Measurements from ENCODE around the gene MLX. TPM values are rescaled to one million over a fixed set of nuclear protein-coding genes. Genes with fewer than 3 reads are reported as not detected.
A peak's percentile ranks its signal among the peaks of the same experiment; 100 is the strongest.

Gene MLX
- total RNA-seq, 1 experiment from 2014 or later, result 45.3 TPM

DNA sequence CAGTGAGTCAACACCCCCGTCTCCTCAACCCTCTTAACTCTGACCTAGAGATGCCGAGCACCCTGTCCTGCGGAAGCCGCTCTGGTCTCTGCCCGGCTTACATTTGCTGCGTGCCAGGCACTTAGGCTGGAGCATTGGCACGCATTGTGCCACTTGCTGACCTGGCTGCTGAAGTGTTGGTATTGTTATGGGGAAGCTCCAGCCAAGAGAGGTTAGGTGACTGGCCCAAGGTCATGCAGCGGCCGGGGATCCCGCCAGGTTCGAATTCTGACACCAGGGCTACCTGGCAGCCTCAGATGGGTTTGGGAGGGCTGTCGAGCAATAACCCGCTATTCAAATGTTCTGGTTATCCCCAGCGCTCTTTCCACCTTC, 19.2 kb upstream of the MLX start:
- Mint-ChIP-seq H3K36me3 (ENCODE audit: insufficient read depth in 1 of 3, low read depth in 3 of 3) (peaks cover 2 to 10% (median 4%) of the 10 kb centered on the region in 3 experiments; a peak in 4 of 7 replicates), H3K27me3 (ENCODE audit: low read depth) (peaks cover 9% of the 10 kb centered on the region; the same call in 1 of the 2 replicates), H3K9me3 (no peaks in the 10 kb centered on the region), H3K4me3 (peak overlapping the region; percentile 56 to 63; a peak in 3 of 5 replicates), H3K27ac (no peak overlapping the region; a peak in 1 of 7 replicates), H3K4me1 (peaks cover 4 to 15% of the 10 kb centered on the region in 2 experiments; a peak in 3 of 4 replicates)
- Histone ChIP-seq H4K91ac (ENCODE audit: insufficient read length, low read depth, low read length) (no peak overlapping the region), H3K9me3 (ENCODE audit: control insufficient read depth, low read depth, low read length) (no peaks in the 10 kb centered on the region), H3K9ac (ENCODE audit: extremely low read depth, insufficient read length, low read length) (no peak overlapping the region), H2BK20ac (ENCODE audit: low read depth, low read length, poor library complexity, severe bottlenecking) (no peak overlapping the region), H3T11ph (ENCODE audit: low read length) (no peak overlapping the region), H3K4me2 (ENCODE audit: insufficient read depth, insufficient read length, low read length) (peak overlapping the region; percentile 49), H2BK120ac (ENCODE audit: low read depth, low read length, poor library complexity, severe bottlenecking) (no peak overlapping the region), H3K18ac (ENCODE audit: insufficient read length, low read depth, low read length) (no peak overlapping the region), H2AK5ac (ENCODE audit: insufficient read length, low read length) (no peak overlapping the region), H3K79me1 (ENCODE audit: insufficient read depth, low read depth, low read length, poor library complexity, severe bottlenecking) (no peaks in the 10 kb centered on the region), H3K23me2 (ENCODE audit: insufficient read length, low read depth, low read length, poor library complexity, severe bottlenecking) (peaks cover 13% of the 10 kb centered on the region), H3K79me2 (ENCODE audit: insufficient read depth, low read length) (no peaks in the 10 kb centered on the region), H3K56ac (ENCODE audit: insufficient read length, low read depth, low read length) (no peak overlapping the region), H3K23ac (ENCODE audit: insufficient read length, low read depth, low read length) (no peak overlapping the region), H4K8ac (replicated peaks; ENCODE audit: insufficient read length, low read depth, low read length) (no peak overlapping the region), H2BK5ac (ENCODE audit: insufficient read length, low read length) (no peak overlapping the region), H3K27ac (ENCODE audit: insufficient read length, low read depth, low read length) (no peak overlapping the region), H2AFZ (ENCODE audit: low read length) (no peak overlapping the region), H3K14ac (ENCODE audit: insufficient read depth, low read length) (no peak overlapping the region), H2BK15ac (ENCODE audit: low read depth, low read length) (no peak overlapping the region; the same call in 1 of the 2 replicates), H4K5ac (ENCODE audit: insufficient read length, low read depth, low read length) (no peak overlapping the region), H4K20me1 (ENCODE audit: control insufficient read depth, insufficient read depth, insufficient read length) (no peaks in the 10 kb centered on the region), H2BK12ac (ENCODE audit: insufficient read length, low read depth, low read length) (no peak overlapping the region), H3K27me3 (ENCODE audit: insufficient read depth, low read length) (no peaks in the 10 kb centered on the region), H3K4me1 (ENCODE audit: insufficient read depth, low read length) (no peaks in the 10 kb centered on the region), H3K4ac (ENCODE audit: low read depth, low read length) (no peak overlapping the region)
- TF ChIP-seq, protein P1, sequence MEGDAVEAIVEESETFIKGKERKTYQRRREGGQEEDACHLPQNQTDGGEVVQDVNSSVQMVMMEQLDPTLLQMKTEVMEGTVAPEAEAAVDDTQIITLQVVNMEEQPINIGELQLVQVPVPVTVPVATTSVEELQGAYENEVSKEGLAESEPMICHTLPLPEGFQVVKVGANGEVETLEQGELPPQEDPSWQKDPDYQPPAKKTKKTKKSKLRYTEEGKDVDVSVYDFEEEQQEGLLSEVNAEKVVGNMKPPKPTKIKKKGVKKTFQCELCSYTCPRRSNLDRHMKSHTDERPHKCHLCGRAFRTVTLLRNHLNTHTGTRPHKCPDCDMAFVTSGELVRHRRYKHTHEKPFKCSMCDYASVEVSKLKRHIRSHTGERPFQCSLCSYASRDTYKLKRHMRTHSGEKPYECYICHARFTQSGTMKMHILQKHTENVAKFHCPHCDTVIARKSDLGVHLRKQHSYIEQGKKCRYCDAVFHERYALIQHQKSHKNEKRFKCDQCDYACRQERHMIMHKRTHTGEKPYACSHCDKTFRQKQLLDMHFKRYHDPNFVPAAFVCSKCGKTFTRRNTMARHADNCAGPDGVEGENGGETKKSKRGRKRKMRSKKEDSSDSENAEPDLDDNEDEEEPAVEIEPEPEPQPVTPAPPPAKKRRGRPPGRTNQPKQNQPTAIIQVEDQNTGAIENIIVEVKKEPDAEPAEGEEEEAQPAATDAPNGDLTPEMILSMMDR (conservative IDR thresholded peaks at IDR 0.05), result no peak
- WGBS (ENCODE audit: extremely low coverage, insufficient read length, low lambda C conversion rate), result no CpG with 5 or more reads among the region's 14 CpGs
- no peak for DNase-seq
